ENCODE results near the gene BHLHE40.

DNA sequence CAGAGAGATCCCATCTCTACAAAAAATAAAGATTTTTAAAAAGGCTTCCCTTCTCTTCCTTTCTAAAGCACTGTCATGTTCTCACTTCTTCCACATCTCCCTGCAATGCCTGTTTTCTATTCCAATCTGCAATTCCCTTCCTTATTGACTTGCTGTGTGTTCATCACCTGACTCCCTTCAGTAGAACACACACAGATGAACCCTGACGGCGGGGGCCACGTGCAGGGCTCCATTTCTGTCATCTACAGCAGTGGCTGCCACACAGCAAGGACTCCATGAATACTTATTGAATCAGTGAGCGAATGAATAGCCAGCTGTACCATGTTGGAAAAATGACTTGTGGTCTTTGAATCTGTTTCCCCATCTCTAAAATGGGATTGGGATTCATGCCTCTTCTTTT is 26.1 kb downstream of the BHLHE40 start:
- TF ChIP-seq, protein P1, sequence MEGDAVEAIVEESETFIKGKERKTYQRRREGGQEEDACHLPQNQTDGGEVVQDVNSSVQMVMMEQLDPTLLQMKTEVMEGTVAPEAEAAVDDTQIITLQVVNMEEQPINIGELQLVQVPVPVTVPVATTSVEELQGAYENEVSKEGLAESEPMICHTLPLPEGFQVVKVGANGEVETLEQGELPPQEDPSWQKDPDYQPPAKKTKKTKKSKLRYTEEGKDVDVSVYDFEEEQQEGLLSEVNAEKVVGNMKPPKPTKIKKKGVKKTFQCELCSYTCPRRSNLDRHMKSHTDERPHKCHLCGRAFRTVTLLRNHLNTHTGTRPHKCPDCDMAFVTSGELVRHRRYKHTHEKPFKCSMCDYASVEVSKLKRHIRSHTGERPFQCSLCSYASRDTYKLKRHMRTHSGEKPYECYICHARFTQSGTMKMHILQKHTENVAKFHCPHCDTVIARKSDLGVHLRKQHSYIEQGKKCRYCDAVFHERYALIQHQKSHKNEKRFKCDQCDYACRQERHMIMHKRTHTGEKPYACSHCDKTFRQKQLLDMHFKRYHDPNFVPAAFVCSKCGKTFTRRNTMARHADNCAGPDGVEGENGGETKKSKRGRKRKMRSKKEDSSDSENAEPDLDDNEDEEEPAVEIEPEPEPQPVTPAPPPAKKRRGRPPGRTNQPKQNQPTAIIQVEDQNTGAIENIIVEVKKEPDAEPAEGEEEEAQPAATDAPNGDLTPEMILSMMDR (conservative IDR thresholded peaks at IDR 0.05; ENCODE audit: low read depth, low read length), result no peak
- no peak for TF ChIP-seq EZH2 (IDR thresholded peaks at IDR 0.05; ENCODE audit: borderline replicate concordance, low read depth, low read length, poor library complexity, severe bottlenecking)
